ENCODE results near the gene MFSD11.

- TF ChIP-seq CTCF (conservative IDR thresholded peaks at IDR 0.05; ENCODE audit: low read depth, low read length) (no peak), EZH2 (IDR thresholded peaks at IDR 0.05; ENCODE audit: low read length, unreplicated experiment) (no peak), EZH2phosphoT487 (IDR thresholded peaks at IDR 0.05; ENCODE audit: borderline replicate concordance, low read length) (no peak)
Observed at GRCh38 chr17:76791053-76791980, 53.4 kb downstream of the MFSD11 start.
